ENCODE measurements around the gene NOP58. TPM values are rescaled to one million over a fixed set of nuclear protein-coding genes. Genes with fewer than 3 reads are reported as not detected.

Gene NOP58
- polyA plus RNA-seq, 2 of the 4 experiments (the other 2 are of a cell fraction): 106 to 172 TPM

DNA sequence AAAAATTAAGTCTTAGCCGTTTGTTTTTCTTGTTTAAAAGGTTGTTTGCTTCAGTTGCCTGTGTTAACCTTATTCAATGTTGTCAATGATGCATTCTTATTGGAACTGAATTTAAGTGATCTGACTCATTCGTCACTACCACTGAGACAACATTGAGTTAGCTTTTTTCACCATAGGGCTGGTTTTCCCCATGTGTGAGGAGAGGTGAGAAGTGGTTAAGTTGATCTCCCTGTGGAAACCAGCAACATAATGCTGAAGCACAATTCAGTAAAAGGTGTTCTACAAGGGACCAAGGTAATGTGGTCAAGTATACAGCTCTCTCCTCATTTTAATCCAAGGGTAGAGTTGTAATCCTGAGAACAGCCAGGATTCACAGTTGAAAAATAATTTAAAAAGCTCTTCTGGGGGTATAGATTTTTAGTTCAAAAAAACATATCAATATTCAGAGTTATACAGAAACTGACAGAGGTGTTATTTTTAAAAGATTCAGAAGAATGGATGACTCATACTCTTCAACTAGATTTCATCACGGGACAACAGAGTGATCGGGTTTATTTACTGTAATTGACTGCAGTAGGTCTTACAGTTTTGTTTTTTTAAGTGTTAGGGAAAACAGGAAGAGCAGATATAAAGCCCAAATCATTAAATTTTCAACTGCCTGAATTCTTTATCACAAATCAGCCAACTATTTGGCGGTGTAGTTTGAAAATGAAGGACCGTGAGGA lies 12.6 kb downstream of the NOP58 start:
- FAIRE-seq (no peak), ATAC-seq (peak; percentile 37 to 48; a peak in 4 of 6 replicates), DNase-seq (ENCODE audit: low read depth in 1 of 2, low spot score in 1 of 2) (no peak)
- CTCF ChIA-PET: interaction anchor here (0.6 to 3.0 kb wide), 14 partner anchors 9 to 103 kb away, joined by 3 to 22 read pairs (median 4); partner anchors contain the start of gene SUMO1
- 47% methylated on average over 6 of the region's 6 CpGs for WGBS (ENCODE audit: missing lambda C conversion rate)
- H3K27ac ChIP-seq: no peak overlapping the region
- H3K4me2 ChIP-seq: peak overlapping the region; percentile 52
- TF ChIP-seq HOXA7 (CRISPR knock-in tag; IDR thresholded peaks at IDR 0.05) (peak; percentile 54; the same call in 1 of the 2 replicates), KDM1A (IDR thresholded peaks at IDR 0.05; ENCODE audit: low read depth) (no peak), FOSL2 (IDR thresholded peaks at IDR 0.05) (peak; percentile 26; the same call in 1 of the 2 replicates), FOSL2 (CRISPR knock-in tag; IDR thresholded peaks at IDR 0.05) (peak; percentile 91), CEBPB (IDR thresholded peaks at IDR 0.05) (peak in 1 of 2 experiments; percentile 16; a peak in 1 of 4 replicates)
- POLR2A ChIA-PET: interaction anchor here (0.9 kb wide), 1 partner anchor 358 kb away, joined by 3 read pairs; no protein-coding TSS in a partner anchor
- H3K9me3 ChIP-seq: no peaks in the 10 kb centered on the region
- peaks cover 41% of the 10 kb centered on the region for H3K4me1 ChIP-seq
- H3K4me3 ChIP-seq: no peak overlapping the region; the same call in 2 of the 3 replicates

DNA sequence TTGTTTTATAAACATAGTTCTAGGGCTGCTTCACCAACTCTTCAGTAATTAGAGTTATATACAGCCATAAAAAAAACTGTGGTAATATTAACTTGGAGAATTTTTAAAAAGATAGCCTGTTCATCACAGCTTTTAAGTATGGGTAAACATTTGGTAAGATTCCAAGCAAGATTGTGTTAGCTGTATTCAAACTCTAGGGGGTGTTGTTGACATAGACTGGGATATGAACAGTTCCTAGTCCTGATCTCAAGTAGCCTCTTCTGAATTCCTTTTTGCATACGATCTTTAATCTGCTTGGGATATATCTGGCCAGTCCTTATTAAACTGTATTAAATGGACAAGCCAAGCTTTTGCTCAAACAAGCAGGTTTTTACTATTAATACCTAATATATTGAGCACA lies 13.4 kb downstream of the NOP58 start:
- Histone ChIP-seq H3K9me3 (no peaks in the 10 kb centered on the region), H3K27ac (no peak overlapping the region), H3K4me1 (peaks cover 41% of the 10 kb centered on the region), H3K4me2 (peak overlapping the region; percentile 52), H3K4me3 (no peak overlapping the region; the same call in 2 of the 3 replicates)
- 29% methylated on average over 1 of the region's 1 CpG for WGBS (ENCODE audit: missing lambda C conversion rate)
- POLR2A ChIA-PET: interaction anchor here (0.9 kb wide), 1 partner anchor 357 kb away, joined by 3 read pairs; no protein-coding TSS in a partner anchor
- FAIRE-seq: no peak
- peak; percentile 82 to 86 for ATAC-seq
- DNase-seq (ENCODE audit: low read depth in 1 of 2, low spot score in 1 of 2): peak; percentile 38 to 67
- no peak for TF ChIP-seq RARB (CRISPR knock-in tag; IDR thresholded peaks at IDR 0.05)
- TF ChIP-seq RCOR1 (IDR thresholded peaks at IDR 0.05; ENCODE audit: low read depth, low read length): no peak
- TF ChIP-seq TFCP2L1 (CRISPR knock-in tag; IDR thresholded peaks at IDR 0.05): no peak
- 0 out of 3 replicates have a peak, but pooled peaks have one; percentile 20 for TF ChIP-seq SMC3 (IDR thresholded peaks at IDR 0.05)
- TF ChIP-seq JUN (IDR thresholded peaks at IDR 0.05): no peak
- no peak for TF ChIP-seq ZC3H11A (IDR thresholded peaks at IDR 0.05)
- no peak for TF ChIP-seq HOXB5 (CRISPR knock-in tag; IDR thresholded peaks at IDR 0.05)
- TF ChIP-seq, protein P1, sequence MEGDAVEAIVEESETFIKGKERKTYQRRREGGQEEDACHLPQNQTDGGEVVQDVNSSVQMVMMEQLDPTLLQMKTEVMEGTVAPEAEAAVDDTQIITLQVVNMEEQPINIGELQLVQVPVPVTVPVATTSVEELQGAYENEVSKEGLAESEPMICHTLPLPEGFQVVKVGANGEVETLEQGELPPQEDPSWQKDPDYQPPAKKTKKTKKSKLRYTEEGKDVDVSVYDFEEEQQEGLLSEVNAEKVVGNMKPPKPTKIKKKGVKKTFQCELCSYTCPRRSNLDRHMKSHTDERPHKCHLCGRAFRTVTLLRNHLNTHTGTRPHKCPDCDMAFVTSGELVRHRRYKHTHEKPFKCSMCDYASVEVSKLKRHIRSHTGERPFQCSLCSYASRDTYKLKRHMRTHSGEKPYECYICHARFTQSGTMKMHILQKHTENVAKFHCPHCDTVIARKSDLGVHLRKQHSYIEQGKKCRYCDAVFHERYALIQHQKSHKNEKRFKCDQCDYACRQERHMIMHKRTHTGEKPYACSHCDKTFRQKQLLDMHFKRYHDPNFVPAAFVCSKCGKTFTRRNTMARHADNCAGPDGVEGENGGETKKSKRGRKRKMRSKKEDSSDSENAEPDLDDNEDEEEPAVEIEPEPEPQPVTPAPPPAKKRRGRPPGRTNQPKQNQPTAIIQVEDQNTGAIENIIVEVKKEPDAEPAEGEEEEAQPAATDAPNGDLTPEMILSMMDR (IDR thresholded peaks at IDR 0.05): peak; percentile 54
- TF ChIP-seq, protein P2, sequence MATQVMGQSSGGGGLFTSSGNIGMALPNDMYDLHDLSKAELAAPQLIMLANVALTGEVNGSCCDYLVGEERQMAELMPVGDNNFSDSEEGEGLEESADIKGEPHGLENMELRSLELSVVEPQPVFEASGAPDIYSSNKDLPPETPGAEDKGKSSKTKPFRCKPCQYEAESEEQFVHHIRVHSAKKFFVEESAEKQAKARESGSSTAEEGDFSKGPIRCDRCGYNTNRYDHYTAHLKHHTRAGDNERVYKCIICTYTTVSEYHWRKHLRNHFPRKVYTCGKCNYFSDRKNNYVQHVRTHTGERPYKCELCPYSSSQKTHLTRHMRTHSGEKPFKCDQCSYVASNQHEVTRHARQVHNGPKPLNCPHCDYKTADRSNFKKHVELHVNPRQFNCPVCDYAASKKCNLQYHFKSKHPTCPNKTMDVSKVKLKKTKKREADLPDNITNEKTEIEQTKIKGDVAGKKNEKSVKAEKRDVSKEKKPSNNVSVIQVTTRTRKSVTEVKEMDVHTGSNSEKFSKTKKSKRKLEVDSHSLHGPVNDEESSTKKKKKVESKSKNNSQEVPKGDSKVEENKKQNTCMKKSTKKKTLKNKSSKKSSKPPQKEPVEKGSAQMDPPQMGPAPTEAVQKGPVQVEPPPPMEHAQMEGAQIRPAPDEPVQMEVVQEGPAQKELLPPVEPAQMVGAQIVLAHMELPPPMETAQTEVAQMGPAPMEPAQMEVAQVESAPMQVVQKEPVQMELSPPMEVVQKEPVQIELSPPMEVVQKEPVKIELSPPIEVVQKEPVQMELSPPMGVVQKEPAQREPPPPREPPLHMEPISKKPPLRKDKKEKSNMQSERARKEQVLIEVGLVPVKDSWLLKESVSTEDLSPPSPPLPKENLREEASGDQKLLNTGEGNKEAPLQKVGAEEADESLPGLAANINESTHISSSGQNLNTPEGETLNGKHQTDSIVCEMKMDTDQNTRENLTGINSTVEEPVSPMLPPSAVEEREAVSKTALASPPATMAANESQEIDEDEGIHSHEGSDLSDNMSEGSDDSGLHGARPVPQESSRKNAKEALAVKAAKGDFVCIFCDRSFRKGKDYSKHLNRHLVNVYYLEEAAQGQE (IDR thresholded peaks at IDR 0.05): peak; percentile 42; the same call in 1 of the 2 replicates
- no peak for TF ChIP-seq ZSCAN20 (CRISPR knock-in tag; IDR thresholded peaks at IDR 0.05)
- no peak for TF ChIP-seq EP300 (IDR thresholded peaks at IDR 0.05)
- no peak for TF ChIP-seq FOSL2 (IDR thresholded peaks at IDR 0.05)
- no peak for TF ChIP-seq FOSL2 (CRISPR knock-in tag; IDR thresholded peaks at IDR 0.05)
- no peak for TF ChIP-seq CEBPB (IDR thresholded peaks at IDR 0.05)
- no peak for TF ChIP-seq KDM5A (IDR thresholded peaks at IDR 0.05)
- no peak for TF ChIP-seq CBX2 (IDR thresholded peaks at IDR 0.05; ENCODE audit: borderline replicate concordance, low read depth)
- no peak for TF ChIP-seq SREBF2 (IDR thresholded peaks at IDR 0.05)
- TF ChIP-seq RAD21 (conservative IDR thresholded peaks at IDR 0.05 in 1 of 2, IDR thresholded peaks at IDR 0.05 in 1 of 2): peak; percentile 41 to 43; a peak in 4 of 5 replicates
- TF ChIP-seq NR3C1 (IDR thresholded peaks at IDR 0.05): no peak
- TF ChIP-seq, protein P3, sequence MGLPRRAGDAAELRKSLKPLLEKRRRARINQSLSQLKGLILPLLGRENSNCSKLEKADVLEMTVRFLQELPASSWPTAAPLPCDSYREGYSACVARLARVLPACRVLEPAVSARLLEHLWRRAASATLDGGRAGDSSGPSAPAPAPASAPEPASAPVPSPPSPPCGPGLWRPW (IDR thresholded peaks at IDR 0.05): no peak
- CTCF ChIA-PET: interaction anchor here (0.6 to 3.0 kb wide), 12 partner anchors 9 to 104 kb away, joined by 3 to 22 read pairs (median 4); partner anchors contain the start of gene SUMO1

Measured in A549 (cell line).